ENCODE measurements around the gene AP1M1. TPM values are rescaled to one million over a fixed set of nuclear protein-coding genes. Genes with fewer than 3 reads are reported as not detected.

The AP1M1 gene
- total RNA-seq, 1 donor from 2014 or later, result 49.4 TPM

DNA sequence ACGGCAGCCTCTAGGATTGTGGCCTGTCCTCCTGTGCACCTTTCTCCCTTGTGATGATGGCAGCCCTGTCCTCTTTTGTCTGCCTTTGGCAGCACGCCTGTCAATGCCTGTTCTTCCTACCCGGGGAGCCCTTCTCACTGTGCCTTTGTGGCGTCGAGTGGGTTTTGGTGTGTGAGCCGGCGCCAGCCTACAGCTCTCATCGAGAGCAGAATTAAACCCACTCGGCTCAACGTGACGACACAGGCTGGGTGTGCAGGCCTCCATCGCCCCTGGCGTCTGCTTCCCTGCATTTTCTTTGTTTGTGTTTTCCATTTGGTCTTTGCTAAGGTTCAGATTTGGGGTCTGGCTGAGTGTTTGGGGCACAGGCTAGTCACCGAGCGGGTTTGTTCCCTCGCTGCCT is 34.4 kb downstream of the AP1M1 start:
- Mint-ChIP-seq H3K36me3 (peaks cover 36% of the 10 kb centered on the region), H3K4me3 (no peak overlapping the region), H3K9me3 (peaks cover 9% of the 10 kb centered on the region), H3K27me3 (ENCODE audit: low read depth) (no peaks in the 10 kb centered on the region), H3K4me1 (no peaks in the 10 kb centered on the region), H3K27ac (no peak overlapping the region)
- TF ChIP-seq, protein P1, sequence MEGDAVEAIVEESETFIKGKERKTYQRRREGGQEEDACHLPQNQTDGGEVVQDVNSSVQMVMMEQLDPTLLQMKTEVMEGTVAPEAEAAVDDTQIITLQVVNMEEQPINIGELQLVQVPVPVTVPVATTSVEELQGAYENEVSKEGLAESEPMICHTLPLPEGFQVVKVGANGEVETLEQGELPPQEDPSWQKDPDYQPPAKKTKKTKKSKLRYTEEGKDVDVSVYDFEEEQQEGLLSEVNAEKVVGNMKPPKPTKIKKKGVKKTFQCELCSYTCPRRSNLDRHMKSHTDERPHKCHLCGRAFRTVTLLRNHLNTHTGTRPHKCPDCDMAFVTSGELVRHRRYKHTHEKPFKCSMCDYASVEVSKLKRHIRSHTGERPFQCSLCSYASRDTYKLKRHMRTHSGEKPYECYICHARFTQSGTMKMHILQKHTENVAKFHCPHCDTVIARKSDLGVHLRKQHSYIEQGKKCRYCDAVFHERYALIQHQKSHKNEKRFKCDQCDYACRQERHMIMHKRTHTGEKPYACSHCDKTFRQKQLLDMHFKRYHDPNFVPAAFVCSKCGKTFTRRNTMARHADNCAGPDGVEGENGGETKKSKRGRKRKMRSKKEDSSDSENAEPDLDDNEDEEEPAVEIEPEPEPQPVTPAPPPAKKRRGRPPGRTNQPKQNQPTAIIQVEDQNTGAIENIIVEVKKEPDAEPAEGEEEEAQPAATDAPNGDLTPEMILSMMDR (IDR thresholded peaks at IDR 0.05; ENCODE audit: unreplicated experiment), result no peak
- no peak for DNase-seq (ENCODE audit: low spot score in 2 of 2, unreplicated experiment in 2 of 2)

DNA sequence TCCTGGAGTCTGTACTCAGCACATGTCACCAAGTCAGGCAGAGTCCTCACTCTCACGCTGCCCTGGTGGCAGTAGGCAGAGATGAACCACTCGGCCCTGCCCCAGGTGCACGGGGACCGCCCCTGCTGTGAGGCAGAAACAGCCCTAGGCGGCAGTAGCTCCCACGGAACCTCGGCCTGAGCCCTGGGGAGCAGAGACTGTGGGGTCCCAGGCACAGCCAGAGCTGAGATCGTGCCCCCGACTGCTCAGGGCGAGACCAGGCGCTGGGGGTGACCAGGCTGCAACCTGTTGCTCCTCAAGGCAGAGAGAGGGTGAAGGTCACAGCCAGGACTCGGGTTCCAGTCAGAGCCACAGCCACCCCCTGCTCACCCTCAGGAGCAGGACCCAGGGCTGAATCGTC is 34.9 kb downstream of the AP1M1 start:
- Mint-ChIP-seq H3K36me3 (peaks cover 36% of the 10 kb centered on the region), H3K9me3 (peaks cover 9% of the 10 kb centered on the region)
- no peak for DNase-seq (ENCODE audit: low spot score in 2 of 2, unreplicated experiment in 2 of 2)

DNA sequence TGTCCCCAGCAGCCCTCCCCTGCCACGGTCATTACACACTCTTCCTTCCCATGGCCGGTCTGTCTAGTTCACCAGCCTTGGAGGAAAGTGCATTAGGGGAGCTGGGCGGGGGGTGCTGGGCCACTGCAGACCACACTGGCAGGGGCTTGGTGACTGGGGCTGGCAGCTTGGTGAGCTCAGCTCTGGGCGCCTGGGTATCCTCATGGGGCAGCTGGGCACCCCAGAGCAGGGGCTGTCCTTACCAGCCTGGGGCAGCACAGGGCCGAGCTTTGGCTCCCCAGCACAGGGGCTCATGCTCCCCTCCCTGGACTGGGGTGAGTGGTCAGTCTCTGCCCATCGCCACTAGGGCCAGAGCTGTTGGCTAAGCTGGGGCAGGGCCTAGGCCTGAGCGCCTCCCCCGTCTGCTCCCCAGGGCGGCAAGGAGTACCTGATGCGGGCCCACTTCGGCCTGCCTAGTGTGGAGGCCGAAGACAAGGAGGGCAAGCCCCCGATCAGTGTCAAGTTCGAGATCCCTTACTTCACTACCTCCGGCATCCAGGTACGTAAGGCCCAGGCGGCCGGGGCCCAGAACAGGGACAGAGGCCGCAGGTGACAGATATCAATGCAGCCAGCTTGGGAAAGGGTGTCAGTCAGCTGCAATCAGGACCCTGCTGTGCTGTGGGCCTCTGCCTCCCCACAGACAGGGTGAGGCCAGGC is 35.5 kb downstream of the AP1M1 start:
- peaks cover 36% of the 10 kb centered on the region for H3K36me3 Mint-ChIP-seq
- TF ChIP-seq, protein P1 (IDR thresholded peaks at IDR 0.05; ENCODE audit: unreplicated experiment), result no peak
- H3K4me1 Mint-ChIP-seq, result no peaks in the 10 kb centered on the region
- H3K27me3 Mint-ChIP-seq (ENCODE audit: low read depth), result no peaks in the 10 kb centered on the region
- H3K27ac Mint-ChIP-seq, result no peak overlapping the region
- H3K9me3 Mint-ChIP-seq, result peaks cover 9% of the 10 kb centered on the region
- DNase-seq (ENCODE audit: low spot score in 2 of 2, unreplicated experiment in 2 of 2), result no peak
- no peak overlapping the region for H3K4me3 Mint-ChIP-seq

More for the DNA sequence above, 34.9 kb downstream of the AP1M1 start:
- Mint-ChIP-seq H3K27ac (no peak overlapping the region), H3K4me1 (no peaks in the 10 kb centered on the region), H3K4me3 (no peak overlapping the region), H3K27me3 (ENCODE audit: low read depth) (no peaks in the 10 kb centered on the region)
- TF ChIP-seq, protein P1 (IDR thresholded peaks at IDR 0.05; ENCODE audit: unreplicated experiment), result no peak

DNA sequence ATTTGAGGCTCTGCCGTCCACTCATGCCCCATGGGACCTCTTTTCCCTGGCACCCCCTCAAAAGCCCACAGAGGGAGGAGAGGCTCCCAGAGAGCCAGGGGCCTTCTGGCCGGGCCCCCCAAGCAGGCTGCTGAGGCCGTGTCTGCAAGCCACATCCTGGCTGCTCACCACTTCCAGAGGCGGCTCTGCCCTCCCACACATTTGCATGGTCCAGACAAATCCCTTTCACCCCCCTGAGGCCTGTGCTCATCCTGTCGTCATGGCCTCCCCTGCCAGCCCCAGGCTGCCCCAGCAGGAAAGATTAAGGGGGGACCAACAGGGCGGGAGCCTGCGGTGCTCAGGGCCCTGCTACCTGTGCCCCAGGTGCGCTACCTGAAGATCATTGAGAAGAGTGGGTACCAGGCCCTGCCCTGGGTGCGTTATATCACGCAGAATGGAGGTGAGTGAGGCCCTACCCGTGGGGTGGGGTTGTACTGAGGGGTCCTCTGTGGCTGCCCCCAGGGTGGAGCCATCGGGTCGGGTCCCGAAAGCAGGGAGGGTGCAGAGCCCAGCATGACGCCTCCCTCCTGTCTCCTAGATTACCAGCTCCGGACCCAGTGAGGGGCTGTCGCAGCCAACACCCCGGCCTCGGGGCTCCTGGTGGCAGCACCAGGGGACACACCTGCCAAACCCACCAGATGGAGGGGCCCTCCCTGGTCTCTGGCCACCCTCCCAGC is 36.3 kb downstream of the AP1M1 start:
- H3K9me3 Mint-ChIP-seq, result peaks cover 9% of the 10 kb centered on the region
- H3K4me3 Mint-ChIP-seq, result no peak overlapping the region
- TF ChIP-seq, protein P1 (IDR thresholded peaks at IDR 0.05; ENCODE audit: unreplicated experiment), result no peak
- H3K36me3 Mint-ChIP-seq, result peaks cover 36% of the 10 kb centered on the region
- no peaks in the 10 kb centered on the region for H3K27me3 Mint-ChIP-seq (ENCODE audit: low read depth)
- H3K27ac Mint-ChIP-seq, result no peak overlapping the region
- no peak for DNase-seq (ENCODE audit: low spot score in 2 of 2, unreplicated experiment in 2 of 2)
- H3K4me1 Mint-ChIP-seq, result no peaks in the 10 kb centered on the region

GRCh38 chr19:16234552-16235445 is 37.1 kb downstream of the AP1M1 start:
- no peak for DNase-seq (ENCODE audit: low spot score in 2 of 2, unreplicated experiment in 2 of 2)
- TF ChIP-seq, protein P1 (IDR thresholded peaks at IDR 0.05; ENCODE audit: unreplicated experiment), result no peak
- H3K27ac Mint-ChIP-seq, result no peak overlapping the region

More at GRCh38 chr19:16234552-16235445, 37.1 kb downstream of the AP1M1 start:
- H3K4me1 Mint-ChIP-seq, result no peaks in the 10 kb centered on the region
- H3K4me3 Mint-ChIP-seq, result no peak overlapping the region
- peaks cover 9% of the 10 kb centered on the region for H3K9me3 Mint-ChIP-seq
- H3K27me3 Mint-ChIP-seq (ENCODE audit: low read depth), result no peaks in the 10 kb centered on the region
- H3K36me3 Mint-ChIP-seq, result peaks cover 32% of the 10 kb centered on the region

Measured in mesothelial cell of epicardium (in vitro differentiated cells).